ENCODE results near the gene WIZ.

The WIZ gene

DNA sequence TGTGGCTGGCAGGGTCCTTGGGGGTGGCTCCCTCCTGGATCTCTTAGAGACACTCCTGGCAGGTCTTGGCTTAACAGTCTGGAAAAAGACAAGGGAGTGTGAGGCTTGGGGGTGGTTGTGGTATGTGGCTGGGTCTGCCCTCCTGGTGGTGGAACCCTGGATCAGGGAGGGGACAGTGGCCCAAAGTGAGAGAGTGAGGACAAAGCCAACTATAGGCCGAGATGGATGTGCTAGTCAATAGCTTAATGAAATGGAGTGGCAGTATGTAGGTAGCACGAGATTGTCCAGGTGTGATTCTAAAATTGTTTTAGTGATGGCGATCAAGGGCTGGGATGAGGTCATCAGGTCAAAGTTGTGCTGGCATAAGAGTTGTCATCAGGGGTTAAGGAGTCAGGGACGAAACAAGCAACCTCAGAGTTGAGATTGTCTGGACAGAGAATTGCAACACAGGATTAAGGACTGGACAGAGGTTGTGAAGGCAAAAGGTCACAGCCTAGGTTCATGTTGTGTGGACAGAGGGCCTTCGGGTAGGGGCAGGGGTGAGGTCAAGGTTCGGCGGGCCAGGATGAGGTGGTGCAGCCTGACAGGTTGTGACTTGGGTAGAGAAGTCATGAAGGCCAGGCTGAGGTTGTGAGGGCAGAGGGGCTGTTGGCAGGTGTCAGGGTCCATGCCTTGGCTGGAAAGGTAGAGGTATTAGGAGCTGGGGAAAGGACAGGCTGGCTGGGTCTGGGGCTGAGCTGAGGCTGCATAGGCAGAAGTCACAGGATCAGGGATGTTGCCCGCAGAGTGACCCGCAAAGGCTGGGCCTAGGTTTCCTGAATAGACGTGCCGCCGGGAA, 19.1 kb upstream of the WIZ start:
- H3K4me3 ChIP-seq (ENCODE audit: low read length) = no peak overlapping the region
- DNase-seq (ENCODE audit: low read depth, low spot score) = no peak

DNA sequence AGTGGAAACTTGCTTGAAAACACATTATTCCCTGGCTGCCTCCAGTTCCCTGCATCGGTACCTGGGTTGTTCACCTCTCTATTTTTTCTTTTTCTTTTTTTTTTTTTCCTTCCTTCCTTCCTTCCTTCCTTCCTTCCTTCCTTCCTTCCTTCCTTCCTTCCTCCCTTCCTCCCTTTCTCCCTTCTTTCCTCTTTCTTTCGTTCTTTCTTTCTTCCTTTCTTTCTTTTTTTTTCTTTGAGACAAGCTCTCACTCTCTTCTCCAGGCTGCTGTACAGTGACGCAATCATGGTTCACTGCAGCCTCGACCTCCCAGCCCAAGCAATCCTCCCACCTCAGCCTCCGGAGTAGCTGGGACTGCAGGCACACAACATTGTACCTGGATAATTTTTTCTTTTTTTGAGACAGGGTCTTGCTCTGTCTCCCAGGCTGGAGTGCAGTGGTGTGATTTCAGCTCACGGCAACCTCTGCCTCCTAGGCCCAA, 18.0 kb upstream of the WIZ start:
- H3K4me3 ChIP-seq (ENCODE audit: low read length) = no peak overlapping the region
- DNase-seq (ENCODE audit: low read depth, low spot score) = no peak

DNA sequence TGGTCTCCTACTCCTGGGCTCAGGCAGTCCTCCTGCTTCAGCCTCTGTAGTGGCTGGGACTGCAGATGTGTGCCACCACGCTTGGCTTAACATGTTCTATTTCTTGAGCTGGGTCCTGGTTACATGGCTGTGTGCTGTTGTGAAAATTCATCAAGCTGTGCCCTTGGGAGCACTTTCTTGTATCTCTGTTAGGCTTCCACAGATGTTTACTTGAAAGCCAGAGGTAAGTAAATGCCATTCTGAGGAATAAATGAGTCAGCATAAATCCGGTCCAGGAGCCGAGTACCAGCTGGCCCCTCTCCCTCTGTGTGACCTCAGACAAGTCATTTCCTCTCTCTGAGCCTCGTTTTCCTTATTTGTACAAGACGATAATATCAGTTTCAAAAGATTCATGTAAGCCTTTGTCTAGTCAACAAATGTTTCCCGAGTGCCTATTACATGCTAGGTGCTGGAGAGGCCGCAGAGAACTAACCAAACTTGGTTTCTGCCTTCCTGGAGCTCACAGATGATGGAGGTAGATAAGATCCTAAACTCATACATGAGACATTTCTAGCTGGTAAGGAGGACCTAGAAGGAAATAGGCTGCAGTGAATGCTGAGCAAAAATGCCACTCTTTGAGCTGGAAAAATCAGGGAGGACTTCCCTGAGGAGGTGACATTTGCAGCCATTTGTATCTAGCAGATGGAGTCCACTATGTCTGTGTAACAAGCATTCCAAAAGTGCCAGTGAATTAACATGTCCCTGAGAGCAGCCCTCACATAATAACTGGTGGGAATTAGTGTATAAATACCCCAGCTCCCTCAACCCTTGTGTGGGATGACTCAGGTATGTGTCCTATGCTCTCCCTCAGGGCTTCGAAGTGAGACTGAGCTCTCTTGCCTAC, 17.3 kb upstream of the WIZ start:
- peak; percentile 98 for DNase-seq (ENCODE audit: low read depth, low spot score)

DNA sequence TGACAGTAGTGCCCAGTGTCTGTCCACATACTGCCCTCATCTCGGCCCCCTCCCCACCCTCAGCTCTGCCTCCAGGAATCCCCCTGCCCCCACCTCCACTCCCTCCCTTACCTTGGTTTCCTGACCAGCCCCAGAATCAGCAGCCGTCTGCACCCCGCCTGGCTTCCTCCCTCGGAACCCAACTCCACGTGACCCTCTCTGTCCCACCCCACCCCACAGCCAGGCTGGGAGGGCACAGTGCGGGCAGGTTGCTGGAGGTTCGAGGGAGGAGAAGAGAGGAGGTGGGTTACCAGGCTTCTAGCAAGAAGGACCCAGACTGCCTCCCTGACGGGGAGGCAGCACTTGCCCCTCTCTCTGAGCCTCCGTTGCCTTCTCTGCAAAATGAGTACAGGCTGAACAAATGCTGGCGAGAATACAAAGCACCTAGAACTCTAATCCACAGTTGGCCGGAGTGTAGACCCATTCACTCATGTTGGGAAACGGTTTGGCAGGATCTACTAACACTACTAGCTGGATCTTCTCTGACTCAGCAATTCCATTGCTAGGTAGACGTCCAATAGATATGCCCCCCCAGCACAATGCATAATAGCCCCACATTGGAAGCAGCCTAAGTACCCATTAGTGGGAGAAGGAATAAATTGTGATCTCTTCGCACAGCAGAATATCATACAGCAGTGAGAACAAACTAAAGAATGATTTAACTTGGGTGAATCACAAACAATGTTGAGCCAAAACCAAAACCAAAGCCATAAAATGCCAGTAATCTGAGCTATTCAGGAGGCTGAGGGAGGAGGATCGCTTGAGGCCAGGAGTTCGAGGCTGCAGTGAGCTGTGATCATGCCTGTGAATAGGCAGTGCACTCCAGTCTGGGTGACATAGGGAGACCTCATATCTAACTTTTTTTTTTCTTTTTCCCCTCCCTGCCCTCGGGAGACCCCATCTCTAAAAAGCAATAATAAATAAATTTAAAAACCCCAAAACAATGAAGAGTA, 14.9 kb upstream of the WIZ start, which contains the start of gene RASAL3:
Gene RASAL3 (minus strand): TSS at position 151 of the 992 bp plus-strand sequence. CDS start 186 bp downstream, outside the sequence.
- DNase-seq (ENCODE audit: low read depth, low spot score) = peak; percentile 69
- H3K4me3 ChIP-seq (ENCODE audit: low read length) = peak within 1 kb of the TSS; percentile 77

More for the DNA sequence above, 17.3 kb upstream of the WIZ start:
- no peak overlapping the region for H3K4me3 ChIP-seq (ENCODE audit: low read length)

DNA sequence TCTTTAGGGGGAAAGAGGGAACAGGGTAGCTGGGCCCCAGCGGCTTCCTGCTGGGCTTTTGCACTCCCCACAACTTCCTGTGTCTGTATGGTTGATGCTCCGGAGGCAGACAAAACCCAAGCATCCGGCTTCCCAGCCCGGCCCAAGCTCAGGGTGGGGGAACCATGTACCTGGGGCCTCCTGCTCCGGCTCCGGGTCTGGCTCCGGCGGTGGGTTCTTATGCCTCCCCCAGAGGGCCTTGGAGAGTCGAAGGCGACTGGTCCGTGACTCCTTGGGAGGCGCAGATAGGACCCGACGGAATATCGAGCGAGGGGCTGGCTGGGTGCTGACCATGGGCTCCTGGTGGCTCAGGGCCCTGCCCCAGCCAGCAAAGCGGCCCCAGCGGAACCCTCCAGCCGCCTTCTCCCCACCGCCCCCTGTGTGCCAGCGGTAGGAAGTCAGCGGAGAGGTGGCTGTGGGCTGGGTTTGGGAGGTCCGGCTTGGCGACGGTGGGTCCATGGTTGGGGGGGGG, 14.2 kb upstream of the WIZ start:
- H3K4me3 ChIP-seq (ENCODE audit: low read length) = peak overlapping the region; percentile 77

DNA sequence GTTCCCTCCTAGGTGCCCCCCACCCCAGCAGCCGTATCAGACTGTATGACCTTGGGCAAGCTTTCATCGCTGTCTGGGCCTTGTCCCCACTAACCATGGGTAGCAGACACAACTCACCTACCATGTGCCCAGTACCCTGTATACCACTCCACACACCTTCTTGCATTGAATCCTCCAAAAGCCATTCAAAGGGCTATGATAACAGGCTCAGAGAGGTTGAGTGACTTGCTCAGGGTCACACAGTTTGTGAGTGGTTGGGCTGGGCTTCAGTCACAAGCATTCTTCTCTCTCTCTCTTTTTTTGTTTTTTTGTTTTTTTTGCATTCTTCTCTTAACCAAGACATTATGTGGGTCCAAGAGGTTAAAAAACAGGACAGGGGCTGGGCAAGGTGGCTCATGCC, 11.9 kb upstream of the WIZ start:
- H3K4me3 ChIP-seq (ENCODE audit: low read length) = no peak overlapping the region
- no peak for DNase-seq (ENCODE audit: low read depth, low spot score)

More for the DNA sequence above, 14.2 kb upstream of the WIZ start:
- DNase-seq (ENCODE audit: low read depth, low spot score) = peak; percentile 88

DNA sequence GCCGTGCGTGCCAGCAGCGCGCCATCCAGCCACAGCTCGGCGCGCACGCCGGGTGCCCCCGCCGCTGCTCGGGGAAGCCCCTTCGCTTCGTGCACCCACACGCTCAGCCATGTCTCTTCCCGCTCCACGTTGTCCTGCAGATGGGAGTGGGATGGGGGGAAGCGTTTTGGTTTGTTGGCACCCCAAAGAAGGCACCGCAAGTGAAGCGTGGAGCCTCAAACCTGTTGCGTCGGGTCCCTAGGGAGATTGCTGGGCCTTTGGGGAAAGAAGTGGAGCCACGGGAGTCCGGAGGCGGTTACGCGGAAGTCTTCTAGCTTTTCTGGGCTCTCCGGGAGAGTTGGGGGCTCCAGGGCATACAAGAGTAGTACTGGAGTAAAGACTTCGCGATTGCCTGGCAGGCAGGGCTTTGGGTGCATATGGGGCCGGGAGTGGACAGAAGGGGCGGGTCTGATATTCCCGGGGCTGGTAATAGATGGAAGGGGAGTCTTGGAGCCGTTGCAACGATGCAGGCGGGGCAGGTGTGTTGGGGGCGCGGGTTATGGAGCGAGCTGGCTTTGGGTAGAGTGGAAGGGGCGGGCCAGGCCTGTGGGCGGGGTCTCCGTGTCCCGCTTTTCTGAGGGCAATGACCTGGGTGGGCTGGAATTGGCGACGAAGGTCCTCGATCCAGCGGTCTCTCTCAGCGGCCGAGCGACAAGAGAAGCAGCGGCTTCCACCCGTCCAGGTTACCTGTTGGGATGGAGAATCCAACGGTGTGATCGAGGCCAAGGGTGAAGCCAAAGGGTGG, 8.1 kb upstream of the WIZ start:
- no peak overlapping the region for H3K4me3 ChIP-seq (ENCODE audit: low read length)
- DNase-seq (ENCODE audit: low read depth, low spot score) = no peak

DNA sequence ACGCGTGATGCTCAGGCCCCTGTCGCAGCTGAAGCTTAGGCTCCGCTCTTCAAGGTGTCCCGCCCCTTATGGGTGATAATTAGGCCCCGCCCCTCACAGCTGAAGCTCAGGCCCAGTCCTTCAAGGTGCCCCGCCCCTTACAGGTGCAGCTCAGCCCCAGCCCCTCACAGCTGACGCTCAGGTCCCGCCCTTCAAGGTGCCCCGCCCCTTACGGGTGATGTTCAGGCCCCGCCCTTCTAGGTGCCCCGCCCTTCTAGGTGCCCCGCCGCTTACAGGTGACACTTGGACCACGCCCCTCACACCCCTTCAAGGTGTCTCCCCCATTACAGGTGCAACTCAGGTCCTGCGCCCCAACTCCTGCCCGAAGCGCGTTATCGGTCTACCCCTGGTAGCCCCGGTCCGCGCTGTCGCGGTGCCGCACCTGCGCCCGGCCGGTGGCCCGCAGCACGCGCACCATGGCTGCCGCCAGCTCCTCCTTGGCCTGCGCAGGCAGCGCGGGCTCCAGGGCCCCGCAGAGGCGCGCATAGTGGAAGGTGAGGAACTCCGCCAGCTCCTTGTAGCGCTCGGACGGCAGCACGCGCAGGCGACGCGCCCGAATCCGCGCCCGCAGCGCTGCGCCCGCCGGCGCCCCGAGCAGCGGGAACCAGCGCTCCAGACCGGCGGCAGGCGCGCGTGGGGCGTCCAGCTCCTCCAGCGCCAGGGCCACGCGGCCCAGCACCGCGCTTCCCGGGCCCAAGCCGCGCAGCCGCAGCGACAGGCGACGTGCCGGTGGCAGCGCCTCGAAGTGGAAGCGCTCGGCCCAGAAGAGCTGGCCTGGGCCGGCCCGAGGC, 7.3 kb upstream of the WIZ start:
- no peak for DNase-seq (ENCODE audit: low read depth, low spot score)
- H3K4me3 ChIP-seq (ENCODE audit: low read length) = no peak overlapping the region

DNA sequence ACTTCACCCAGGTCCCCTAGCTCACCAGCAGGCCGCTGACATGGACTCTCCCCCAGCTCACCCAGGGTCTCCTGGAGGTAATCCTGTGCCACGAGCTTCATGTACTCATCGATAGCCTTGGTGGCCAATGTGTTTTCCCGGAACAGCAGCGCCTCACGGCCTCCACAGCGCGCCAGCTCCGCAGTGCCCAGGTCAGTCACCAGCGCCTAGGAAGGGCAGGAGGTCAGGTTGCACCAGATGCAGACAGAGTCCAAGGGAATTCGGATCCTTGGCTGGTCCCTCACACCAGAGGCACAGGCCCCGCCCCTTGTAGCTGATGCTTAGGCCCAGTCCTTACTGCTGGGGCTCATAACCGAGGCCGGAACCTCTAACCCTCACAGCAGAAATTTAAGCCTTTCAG, 6.7 kb upstream of the WIZ start:
- no peak for DNase-seq (ENCODE audit: low read depth, low spot score)
- H3K4me3 ChIP-seq (ENCODE audit: low read length) = no peak overlapping the region

DNA sequence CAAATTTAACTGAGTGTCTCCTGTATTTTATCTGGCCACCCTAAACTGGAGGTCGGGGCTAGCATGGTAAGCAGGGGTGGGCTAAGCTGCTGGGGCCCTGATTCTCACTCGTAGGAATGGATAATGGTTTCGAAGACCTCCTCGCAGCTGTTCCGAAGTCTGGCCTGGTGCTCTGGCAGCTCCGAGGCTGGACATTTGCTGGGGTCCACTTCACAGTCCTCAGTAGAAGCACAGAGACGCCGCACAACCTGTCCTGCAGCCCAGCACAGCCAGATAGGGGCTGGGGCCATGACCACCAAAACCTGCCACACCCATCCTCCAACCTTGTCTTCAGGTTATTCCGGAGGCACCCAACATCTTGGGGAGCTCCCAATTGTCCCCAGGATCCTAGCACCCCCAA, 6.2 kb upstream of the WIZ start:
- DNase-seq (ENCODE audit: low read depth, low spot score) = no peak
- H3K4me3 ChIP-seq (ENCODE audit: low read length) = no peak overlapping the region

DNA sequence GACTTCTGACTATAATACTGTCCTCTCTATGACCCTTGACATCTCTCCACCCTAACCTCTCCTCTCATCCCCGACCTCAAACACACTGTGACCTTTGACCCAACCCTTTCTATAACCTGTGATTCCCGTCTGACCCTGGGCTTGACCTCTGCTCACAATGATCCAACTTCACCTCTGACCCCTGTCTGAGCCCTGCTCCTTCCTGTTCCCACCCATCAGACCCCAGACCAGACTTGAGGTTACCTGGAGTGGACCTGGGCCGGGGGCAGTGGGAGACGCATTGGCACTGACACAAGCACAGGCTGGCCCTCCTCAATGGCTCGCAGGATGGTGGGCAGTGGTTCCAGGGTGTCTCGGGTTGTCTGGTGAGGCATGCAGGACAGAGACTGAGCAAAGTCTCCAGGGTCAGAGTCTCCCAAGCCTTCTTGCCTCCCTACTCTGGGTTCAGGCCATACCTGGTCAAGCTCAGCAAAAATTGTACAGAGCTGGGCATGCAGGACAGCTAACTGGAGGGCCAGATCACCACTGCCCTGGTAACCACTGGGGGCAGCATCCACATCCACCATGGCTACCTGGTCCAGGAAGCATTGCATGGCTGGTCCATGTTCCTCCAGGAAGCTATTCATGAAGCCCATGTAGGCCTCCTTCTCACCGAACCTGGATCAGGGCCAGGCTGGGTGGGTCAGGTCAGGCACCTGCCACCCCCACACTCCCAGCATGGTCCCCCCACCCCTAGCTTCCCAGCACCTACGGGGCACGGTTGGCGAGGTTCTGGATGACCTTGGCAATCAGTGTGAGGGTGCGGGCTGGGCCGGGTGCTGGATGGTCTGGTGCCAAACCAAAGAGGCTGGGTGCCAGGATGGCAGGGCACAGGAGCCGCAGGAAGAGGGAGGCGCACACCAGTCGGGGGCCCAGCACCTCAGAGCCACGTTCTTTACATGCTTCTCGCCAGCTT, 4.4 kb upstream of the WIZ start:
- DNase-seq (ENCODE audit: low read depth, low spot score) = no peak

DNA sequence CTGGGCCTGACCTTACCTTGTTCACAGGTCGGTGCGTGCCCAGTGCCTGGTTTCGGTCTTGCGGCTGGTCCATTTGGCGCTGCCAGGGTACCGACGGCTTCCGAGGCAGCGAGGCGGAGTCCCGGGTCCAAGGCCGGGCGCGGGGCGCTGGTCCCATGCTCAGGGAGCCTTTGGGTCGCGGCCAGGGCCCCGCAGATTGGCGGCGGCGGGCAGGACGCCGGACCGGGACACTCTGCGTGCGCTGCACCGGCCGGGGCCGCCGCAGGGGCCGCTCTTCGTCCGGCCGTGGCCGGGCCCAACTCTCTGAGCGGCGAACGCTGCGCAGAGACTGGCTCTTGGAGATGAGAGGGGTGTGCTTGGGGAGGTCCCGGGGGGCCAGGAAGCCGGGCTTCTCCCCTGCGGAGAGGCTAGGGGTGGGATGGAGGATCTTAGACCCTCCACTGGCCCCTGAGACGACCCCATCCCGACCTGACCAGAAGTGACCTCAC, 3.4 kb upstream of the WIZ start:
- no peak for DNase-seq (ENCODE audit: low read depth, low spot score)
- no peak overlapping the region for H3K4me3 ChIP-seq (ENCODE audit: low read length)

More for the DNA sequence above, 4.4 kb upstream of the WIZ start:
- H3K4me3 ChIP-seq (ENCODE audit: low read length) = no peak overlapping the region

DNA sequence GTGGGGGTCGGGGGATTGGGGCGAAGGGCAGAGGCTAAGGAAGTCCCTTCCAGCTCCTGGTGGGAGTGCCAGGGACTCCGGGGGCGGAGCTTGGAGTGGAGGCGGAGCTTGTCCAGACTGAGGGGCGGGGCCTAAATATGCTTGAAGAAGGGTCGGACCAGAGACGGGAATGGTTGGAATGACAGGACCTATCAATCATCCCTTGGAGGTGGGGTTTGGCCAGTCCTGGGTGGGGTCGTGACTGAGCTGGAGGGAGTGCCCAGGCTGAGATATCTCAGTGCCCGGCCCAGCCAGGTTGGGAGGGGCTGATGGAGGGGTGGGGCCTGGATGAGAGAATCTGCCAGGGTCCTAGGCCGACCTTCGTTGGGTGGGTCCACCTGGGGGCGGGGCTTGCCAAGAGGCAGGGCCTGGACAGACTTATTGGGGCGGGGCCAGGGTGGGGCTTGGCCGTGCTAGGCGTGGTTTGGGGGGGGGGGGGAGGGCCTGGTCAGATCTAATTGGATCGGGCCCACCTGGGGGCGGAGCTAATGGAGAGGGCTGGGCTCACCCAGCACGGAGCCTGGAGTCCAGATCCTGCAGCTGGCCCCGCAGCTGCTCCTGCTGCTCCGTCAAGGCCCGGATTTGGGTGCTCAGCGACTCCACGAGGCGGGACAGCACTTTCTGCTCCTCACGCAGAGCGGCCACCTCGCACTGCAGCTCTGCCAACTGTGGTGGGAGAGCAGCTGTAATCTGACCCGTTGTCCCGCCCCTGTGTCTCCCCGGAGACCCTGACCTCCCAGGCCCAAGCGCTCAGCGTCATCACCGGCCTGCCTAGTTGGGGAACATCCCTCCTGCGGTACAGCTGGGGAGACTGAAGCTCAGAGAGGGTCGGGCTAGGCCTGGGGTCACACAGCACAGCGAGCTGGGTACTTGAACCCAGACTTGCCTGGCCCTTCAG, 2.6 kb upstream of the WIZ start:
- no peak for DNase-seq (ENCODE audit: low read depth, low spot score)
- H3K4me3 ChIP-seq (ENCODE audit: low read length) = no peak overlapping the region

DNA sequence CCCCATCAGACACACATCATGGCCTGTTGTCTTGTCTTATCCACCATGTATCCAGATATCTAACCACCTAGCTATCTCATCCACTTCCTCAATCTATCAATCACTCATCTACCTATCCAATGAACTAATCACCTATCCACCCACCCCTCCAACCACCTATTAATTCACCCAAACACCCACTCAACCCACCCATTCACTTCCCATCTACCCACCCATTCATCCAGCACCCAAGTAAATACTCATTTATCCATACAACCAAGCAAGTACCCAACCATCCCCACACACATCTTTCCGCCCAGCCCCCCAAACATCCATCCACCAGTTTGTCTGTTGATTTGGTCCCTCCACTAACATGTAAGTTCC, 753 bp upstream of the WIZ start:
- H3K4me3 ChIP-seq (ENCODE audit: low read length) = no peak overlapping the region
- no peak for DNase-seq (ENCODE audit: low read depth, low spot score)
